Calu3 (cell line): Measurements from ENCODE around the gene TASOR2. TPM values are rescaled to one million over a fixed set of nuclear protein-coding genes. Genes with fewer than 3 reads are reported as not detected.

Experiments
- BruUV-seq: library from RNA; stranded (reverse); fragments of 400-500 nt; replicated peaks from 2 replicates; lab custom pipeline; 2021; lab: Mats Ljungman, UMichigan
- CTCF ChIA-PET: fragments of 300-600 bp; sonication (Branson Sonifier 250); formaldehyde crosslinking; loops from one replicate; lab custom pipeline; 2022; ENCODE audit warnings: antibody characterized with exemption; lab: Charles Lee
- DNase-seq: peaks from one replicate; pipeline ENCODE4 v3.0.0; 2022
- H3K27ac Mint-ChIP-seq: one replicate; pipeline ENCODE4 v1.8.0; 2022; ENCODE audit warnings: mixed read lengths; ENCODE audit not compliant: unreplicated experiment
- H3K27me3 Mint-ChIP-seq: one replicate; pipeline ENCODE4 v1.8.0; 2022; ENCODE audit warnings: mixed read lengths; ENCODE audit not compliant: unreplicated experiment
- H3K36me3 Mint-ChIP-seq: one replicate; pipeline ENCODE4 v1.8.0; 2022; ENCODE audit warnings: mild to moderate bottlenecking, moderate library complexity, mixed read lengths; ENCODE audit not compliant: insufficient read depth, unreplicated experiment
- H3K4me1 Mint-ChIP-seq: one replicate; pipeline ENCODE4 v1.8.0; 2022; ENCODE audit warnings: mild to moderate bottlenecking, low read depth, mixed read lengths; ENCODE audit not compliant: unreplicated experiment
- H3K4me3 Mint-ChIP-seq: one replicate; pipeline ENCODE4 v1.8.0; 2022; ENCODE audit warnings: mild to moderate bottlenecking, low read depth, moderate library complexity, mixed read lengths; ENCODE audit not compliant: unreplicated experiment
- H3K9me3 Mint-ChIP-seq: one replicate; pipeline ENCODE4 v1.8.0; 2022; ENCODE audit warnings: low read depth, mixed read lengths; ENCODE audit not compliant: unreplicated experiment
- intact Hi-C: fragments of 100-400 bp; cut with micrococcal nuclease; formaldehyde crosslinking; loops from one replicate; pipeline ENCODE4 v1.10.0; 2022; ENCODE audit not compliant: unreplicated experiment
- total RNA-seq: library from RNA; stranded (reverse); gene quantifications from 2 replicates; pipeline ENCODE4 v1.2.3, GENCODE V29; 2022
- TF ChIP-seq, protein P1 (sequence below): fragments of 200-600 bp; IDR thresholded peaks from one replicate; pipeline ENCODE4 v1.8.0; 2022; ENCODE audit warnings: antibody characterized with exemption; ENCODE audit not compliant: unreplicated experiment

Gene TASOR2
- total RNA-seq, 1 experiment from 2014 or later, result 88.9 TPM

DNA sequence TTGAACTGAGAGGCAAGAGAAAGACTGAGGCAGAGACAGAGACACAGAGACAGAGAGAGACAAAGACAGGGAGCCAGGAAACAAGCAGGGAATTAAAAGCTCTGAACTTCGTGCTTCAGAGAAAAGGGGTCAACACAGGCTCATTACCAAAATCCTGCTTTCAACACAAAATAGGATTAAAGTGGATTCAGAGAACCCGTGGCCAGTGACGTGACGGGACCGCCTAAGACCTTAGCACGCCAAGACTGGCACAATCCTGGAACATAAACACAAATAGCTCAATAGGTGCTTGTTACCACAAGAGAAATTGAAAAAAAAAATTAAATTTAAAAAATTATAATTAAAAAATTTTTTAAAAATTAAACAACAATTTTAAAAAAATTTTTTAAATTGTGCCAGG lies 39.7 kb upstream of the TASOR2 start:
- TF ChIP-seq, protein P1, sequence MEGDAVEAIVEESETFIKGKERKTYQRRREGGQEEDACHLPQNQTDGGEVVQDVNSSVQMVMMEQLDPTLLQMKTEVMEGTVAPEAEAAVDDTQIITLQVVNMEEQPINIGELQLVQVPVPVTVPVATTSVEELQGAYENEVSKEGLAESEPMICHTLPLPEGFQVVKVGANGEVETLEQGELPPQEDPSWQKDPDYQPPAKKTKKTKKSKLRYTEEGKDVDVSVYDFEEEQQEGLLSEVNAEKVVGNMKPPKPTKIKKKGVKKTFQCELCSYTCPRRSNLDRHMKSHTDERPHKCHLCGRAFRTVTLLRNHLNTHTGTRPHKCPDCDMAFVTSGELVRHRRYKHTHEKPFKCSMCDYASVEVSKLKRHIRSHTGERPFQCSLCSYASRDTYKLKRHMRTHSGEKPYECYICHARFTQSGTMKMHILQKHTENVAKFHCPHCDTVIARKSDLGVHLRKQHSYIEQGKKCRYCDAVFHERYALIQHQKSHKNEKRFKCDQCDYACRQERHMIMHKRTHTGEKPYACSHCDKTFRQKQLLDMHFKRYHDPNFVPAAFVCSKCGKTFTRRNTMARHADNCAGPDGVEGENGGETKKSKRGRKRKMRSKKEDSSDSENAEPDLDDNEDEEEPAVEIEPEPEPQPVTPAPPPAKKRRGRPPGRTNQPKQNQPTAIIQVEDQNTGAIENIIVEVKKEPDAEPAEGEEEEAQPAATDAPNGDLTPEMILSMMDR, result no peak
- no peak overlapping the region for H3K4me3 Mint-ChIP-seq
- H3K27ac Mint-ChIP-seq, result no peak overlapping the region
- no peaks in the 10 kb centered on the region for H3K4me1 Mint-ChIP-seq
- CTCF ChIA-PET, result interaction anchor here (0.6 kb wide), 1 partner anchor 65 kb away, joined by 3 read pairs; no protein-coding TSS in a partner anchor
- no TSS peak for BruUV-seq
- H3K27me3 Mint-ChIP-seq, result no peaks in the 10 kb centered on the region
- peaks cover 26% of the 10 kb centered on the region for H3K36me3 Mint-ChIP-seq
- intact Hi-C loops, result no loop called here
- H3K9me3 Mint-ChIP-seq, result no peaks in the 10 kb centered on the region
- DNase-seq, result no peak

GRCh38 chr10:5645375-5645774 lies 39.3 kb upstream of the TASOR2 start:
- BruUV-seq, result no TSS peak
- intact Hi-C loops, result no loop called here
- TF ChIP-seq, protein P1, result no peak
- Mint-ChIP-seq H3K4me1 (no peaks in the 10 kb centered on the region), H3K9me3 (no peaks in the 10 kb centered on the region), H3K27me3 (no peaks in the 10 kb centered on the region), H3K27ac (no peak overlapping the region), H3K4me3 (no peak overlapping the region), H3K36me3 (peaks cover 26% of the 10 kb centered on the region)
- no peak for DNase-seq
- CTCF ChIA-PET, result no interaction called here

DNA sequence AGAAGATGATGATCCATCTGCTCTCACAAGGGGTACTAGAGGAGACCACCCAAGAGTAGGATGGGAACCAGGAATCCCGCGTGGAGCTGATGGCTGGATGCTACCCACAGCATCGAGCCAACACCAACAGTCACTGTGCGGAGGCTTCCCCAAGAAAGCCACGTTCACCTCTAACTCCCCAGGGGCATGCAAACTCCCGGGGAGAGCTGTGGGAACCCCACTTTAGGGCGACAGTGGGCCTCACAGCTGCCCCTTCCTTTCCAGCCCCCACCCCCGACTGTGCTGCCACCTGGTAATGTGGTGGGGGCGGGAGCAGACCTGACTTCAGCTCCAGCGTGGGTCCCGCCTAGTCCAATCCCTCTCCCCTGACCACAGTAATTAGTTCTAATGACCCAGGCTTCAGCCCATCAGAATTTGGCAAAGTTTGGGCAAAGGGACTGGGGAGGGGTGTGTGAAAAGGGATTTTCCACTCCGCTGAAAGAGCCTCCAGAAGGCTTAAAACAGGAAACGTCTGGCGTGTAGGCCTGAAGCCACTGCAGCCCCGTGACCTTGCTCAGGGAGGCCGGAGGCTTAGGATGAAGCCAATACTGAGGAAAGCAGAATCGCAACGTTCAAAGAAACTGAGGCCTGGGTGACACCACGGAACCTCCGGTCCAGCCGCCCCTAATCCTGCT lies 38.6 kb upstream of the TASOR2 start:
- intact Hi-C loops, result no loop called here
- Mint-ChIP-seq H3K4me3 (no peak overlapping the region), H3K27ac (no peak overlapping the region), H3K27me3 (no peaks in the 10 kb centered on the region), H3K36me3 (peaks cover 22% of the 10 kb centered on the region), H3K4me1 (no peaks in the 10 kb centered on the region), H3K9me3 (no peaks in the 10 kb centered on the region)
- no TSS peak for BruUV-seq
- no peak for DNase-seq
- CTCF ChIA-PET, result no interaction called here
- TF ChIP-seq, protein P1, result no peak

DNA sequence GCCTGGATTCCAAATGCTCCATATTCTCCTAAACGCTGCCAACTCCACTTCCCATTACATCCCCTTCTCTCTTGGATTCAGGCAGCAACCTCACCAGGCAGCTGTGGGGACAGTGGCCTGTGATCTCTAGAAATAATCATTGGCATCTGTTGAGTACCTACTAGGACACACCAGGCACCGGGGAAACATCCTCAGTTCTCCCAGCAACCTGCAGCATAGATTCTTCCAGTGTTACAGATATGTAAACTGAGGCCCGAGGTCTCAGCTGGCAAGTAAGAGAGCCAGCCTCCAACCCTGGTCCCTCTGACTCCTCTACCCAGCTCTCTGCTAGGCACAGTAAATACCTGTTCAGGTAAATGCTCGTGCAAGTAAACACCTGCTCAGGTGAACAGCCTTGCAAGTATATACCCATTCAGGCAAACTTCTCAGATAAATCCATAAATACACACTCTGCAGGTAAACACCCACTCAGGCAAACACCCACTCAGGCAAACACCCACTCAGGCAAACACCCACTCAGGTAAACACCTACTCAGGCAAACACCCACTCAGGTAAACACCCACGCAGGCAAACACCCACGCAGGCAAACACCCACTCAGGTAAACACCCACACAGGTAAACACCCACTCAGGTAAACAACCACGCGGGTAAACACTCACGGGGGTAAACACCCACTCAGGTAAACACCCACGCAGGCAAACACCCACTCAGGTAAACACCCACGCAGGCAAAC lies 37.0 kb upstream of the TASOR2 start:
- CTCF ChIA-PET, result no interaction called here
- H3K36me3 Mint-ChIP-seq, result peaks cover 15% of the 10 kb centered on the region
- no peaks in the 10 kb centered on the region for H3K9me3 Mint-ChIP-seq
- H3K4me3 Mint-ChIP-seq, result no peak overlapping the region
- intact Hi-C loops, result no loop called here
- no peaks in the 10 kb centered on the region for H3K27me3 Mint-ChIP-seq
- TF ChIP-seq, protein P1, result no peak
- no TSS peak for BruUV-seq
- H3K4me1 Mint-ChIP-seq, result no peaks in the 10 kb centered on the region
- H3K27ac Mint-ChIP-seq, result no peak overlapping the region
- no peak for DNase-seq
